Effector CD4-positive, alpha-beta T cell (primary cell): ENCODE measurements around the gene IPO9.
"Not testable (repeated sequence)": the region's sequence is repeated elsewhere in the genome, so short reads cannot be mapped to it uniquely, and the experiment has no call there.

Experiments
- DNase-seq: peaks from one replicate; pipeline ENCODE4 v3.0.0-alpha.2; 2020

Gene IPO9

GRCh38 chr1:201810466-201811216 is 18.3 kb upstream of the IPO9 start:
- no peak for DNase-seq

- no peak for DNase-seq
These were observed 15.7 kb upstream of the IPO9 start for GRCh38 chr1:201813226-201813625.

DNA sequence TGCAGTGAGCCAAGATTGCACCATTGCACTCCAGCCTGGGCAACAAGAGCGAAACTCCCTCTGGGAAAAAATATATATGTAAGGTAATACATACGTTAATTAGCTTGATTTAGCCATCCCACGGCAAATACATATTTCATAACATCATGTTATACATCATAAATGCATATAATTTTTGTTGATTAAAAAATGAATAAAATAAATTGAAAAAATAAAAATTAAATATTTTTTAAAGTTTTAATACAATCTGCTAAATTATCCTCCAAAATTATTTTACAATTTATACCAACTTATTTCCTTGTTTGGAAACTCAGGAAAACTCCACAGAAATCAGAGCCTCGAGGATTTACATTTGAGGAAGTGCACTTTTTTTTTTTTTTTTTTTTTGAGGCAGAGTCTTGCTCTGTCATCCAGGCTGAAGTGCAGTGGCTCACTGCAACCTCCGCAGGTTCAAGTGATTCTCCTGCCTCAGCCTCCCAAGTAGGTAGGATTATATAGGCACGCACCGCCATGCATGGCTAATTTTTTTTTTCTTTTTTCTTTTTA is 12.6 kb upstream of the IPO9 start:
- no peak for DNase-seq

GRCh38 chr1:201818971-201819750 is 9.8 kb upstream of the IPO9 start:
- no peak for DNase-seq

GRCh38 chr1:201820413-201820812 is 8.5 kb upstream of the IPO9 start:
- no peak for DNase-seq

DNA sequence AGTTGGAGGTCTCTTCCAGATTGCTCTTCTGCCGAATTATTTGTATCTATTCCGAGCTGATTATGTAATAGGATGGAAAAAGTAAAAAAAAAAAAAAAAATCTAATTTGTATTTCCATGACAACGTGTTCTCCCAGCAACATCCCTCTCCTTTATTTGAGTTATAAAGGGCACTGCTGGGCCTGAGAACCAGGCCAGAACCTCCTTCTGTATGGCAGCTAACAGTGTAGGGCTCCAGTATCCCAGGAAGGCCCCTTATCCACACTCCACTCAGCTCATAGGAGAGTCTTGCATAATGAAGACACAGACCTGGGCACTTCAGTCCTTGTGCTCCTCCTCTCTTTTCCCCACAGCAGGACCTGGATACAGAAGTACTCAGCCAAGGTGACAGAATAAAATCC is 3.7 kb upstream of the IPO9 start:
- DNase-seq = no peak

DNA sequence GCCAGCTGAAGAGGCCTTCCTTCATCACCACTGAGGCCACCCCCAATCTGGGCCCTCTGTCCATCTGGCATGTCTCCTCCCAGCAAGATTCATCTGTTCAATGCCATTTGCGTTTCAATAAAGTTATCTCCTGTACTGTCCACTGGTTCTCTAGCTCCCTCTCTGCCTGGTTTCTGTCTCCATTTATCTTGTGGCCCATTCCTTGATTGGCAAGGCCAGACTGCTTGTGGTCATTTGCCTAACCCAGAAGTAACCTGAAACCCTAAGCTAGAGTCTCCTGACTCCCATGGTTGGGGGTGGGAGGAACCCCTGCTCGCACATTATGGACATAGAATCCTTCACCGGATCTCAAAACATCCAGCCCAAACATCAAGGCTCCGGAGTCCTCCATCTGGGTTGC is 2.1 kb upstream of the IPO9 start:
- no peak for DNase-seq

GRCh38 chr1:201827321-201828216 is 1.4 kb upstream of the IPO9 start:
- no peak for DNase-seq

GRCh38 chr1:201828217-201828819 is 639 bp upstream of the IPO9 start:
- DNase-seq = no peak

DNA sequence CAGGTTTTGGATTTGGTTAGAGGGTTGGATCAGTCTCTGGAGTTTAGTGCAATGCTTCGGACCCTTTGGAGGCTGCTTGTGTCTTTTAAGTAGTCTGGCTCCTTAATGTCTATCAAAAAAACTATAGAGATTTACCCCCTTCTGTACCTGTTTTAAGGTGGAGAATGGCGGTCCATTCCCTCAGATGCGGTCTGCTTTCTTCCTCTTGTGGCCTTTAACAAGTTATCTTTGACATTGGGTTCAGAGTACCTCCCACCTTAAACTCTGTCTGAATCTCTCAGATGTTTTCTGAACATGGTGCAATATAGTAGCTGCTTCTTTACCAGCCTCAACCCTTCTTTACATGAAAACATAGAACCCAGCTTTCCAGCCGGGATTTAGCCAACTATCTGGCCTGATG is 2.4 kb downstream of the IPO9 start:
- DNase-seq = no peak

GRCh38 chr1:201834621-201835020 is 5.7 kb downstream of the IPO9 start:
- no peak for DNase-seq

- no peak for DNase-seq
These were observed 9.4 kb downstream of the IPO9 start for GRCh38 chr1:201838381-201838780.

DNA sequence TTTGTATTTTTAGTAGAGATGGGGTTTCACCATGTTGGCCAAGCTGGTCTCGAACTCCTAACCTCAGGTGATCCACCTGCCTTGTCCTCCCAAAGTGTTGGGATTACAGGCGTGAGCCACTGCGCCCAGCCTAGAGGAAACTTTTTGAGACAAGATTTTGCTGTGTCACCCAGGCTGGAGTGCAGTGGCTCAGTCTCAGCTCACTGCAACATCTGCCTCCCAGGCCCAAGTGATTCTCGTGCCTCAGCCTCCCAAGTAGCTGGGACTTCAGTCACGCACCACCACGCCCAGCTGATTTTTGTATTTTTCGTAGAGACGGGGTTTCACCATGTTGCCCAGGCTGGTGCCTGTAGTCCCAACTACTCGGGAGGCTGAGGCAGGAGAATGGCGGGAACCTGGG is 10.1 kb downstream of the IPO9 start:
- DNase-seq = not testable (repeated sequence)

DNA sequence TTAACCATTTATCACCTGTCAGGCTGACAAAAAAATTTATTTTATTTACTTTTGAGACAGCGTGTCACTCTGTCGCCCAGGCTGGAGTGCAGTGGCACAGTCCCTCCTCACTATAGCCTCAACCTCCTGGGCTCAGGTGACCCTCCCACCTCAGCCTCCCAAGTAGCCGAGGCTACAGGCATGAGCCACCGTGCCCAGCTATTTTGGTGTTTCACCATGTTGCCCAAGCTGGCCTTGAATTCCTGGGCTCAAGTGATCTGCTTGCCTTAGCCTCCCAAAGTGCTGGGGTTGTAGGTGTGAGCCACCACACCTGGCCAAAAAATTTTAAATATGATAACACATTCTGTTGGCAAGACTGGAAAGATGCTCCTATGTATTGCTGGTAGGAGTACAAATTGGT is 11.1 kb downstream of the IPO9 start:
- DNase-seq = no peak

GRCh38 chr1:201840490-201840889 is 11.5 kb downstream of the IPO9 start:
- no peak for DNase-seq

DNA sequence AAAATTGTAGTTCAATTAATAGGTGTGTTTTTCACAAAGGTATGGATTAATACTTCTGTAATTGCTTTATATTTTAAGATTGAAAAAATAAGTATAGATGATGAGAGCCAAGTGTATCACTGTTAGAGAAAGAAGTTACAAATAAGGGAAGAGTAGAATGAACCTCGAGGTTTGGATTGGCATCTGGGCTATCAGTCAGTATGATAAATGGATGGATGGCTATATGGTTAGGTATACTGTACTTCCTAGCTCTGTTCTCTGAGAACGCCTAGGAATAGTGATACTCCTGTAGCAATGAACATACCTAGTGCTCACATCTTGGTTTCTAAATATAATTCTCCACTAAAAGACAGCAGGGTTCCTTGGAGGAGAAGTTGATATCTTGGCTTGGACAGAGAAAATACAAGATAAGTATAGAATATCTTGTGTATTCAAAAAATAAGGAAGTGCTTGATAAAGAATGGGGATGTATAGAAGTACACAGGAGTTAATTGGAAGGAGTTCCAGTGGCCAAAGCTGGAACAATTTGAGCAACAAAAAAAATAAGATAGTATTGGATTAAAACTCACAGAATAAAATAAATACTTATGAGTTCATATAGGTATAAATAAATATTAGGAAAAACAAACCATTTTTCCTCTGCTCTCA is 12.4 kb downstream of the IPO9 start:
- DNase-seq = no peak

GRCh38 chr1:201842472-201843027 is 13.6 kb downstream of the IPO9 start:
- DNase-seq = no peak

DNA sequence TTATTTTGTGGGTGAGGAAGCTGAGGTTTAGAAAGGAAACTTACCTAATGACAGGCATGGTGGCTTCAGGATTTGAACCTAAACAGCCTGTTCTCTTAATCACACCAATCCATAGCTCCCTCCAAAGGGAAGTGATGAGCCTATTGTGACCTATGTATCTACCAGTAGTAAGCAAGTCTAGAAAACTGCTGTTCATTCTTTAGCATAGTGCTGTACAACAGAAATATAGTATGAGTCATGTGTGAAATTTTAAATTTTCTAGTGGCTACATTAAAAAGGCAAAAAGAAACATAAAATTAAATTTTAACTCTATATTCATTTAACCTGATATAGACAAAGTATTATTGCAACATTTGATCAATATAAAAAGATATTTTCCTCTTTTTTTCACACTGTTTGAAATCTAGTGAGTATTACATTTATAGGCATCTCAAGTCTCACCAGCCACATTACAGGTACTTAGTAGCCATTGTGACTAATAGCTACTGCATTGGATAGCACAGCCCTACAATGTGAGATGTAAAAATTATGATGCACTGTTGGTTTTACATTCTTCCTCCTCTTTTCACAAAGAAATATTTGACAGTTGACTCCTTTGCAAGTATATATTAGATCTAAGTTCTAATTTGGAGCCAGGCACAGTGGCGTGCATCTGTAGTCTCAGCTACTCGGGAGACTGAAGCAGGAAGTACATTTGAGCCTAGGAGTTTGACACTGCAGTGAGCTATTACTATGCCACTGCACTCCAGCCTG is 16.6 kb downstream of the IPO9 start:
- no peak for DNase-seq

GRCh38 chr1:201847150-201847549 is 18.2 kb downstream of the IPO9 start:
- no peak for DNase-seq

DNA sequence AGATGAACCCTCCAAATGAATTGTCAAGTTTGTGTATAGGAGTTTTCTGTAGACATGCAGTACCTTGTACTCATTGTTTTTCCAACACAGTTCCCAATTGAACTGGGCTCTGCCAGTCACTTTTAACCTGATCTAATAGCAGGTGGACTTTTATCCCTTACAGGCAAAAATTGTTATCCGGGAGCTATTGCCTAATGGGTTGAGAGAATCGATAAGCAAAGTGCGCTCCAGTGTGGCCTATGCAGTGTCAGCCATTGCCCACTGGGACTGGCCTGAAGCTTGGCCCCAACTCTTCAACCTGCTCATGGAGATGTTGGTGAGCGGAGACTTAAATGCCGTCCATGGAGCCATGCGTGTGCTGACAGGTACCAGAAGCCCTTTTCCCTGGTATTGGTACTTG is 19.3 kb downstream of the IPO9 start:
- DNase-seq = no peak
